Measurements from ENCODE around the gene TFDP2. TPM values are rescaled to one million over a fixed set of nuclear protein-coding genes. Genes with fewer than 3 reads are reported as not detected.
"Not testable (repeated sequence)": the region's sequence is repeated elsewhere in the genome, so short reads cannot be mapped to it uniquely, and the experiment has no call there.

The TFDP2 gene
- total and polyA plus RNA-seq, 4 donors, result 13.3 to 62.5 (median 27.8) TPM

GRCh38 chr3:142095841-142096240 is 53.5 kb downstream of the TFDP2 start:
- intact Hi-C loops (cut with DNase I), result no loop called here
- WGBS, 2 donors, result 88 to 92% methylated on average over 2 of the region's 2 CpGs
- Histone ChIP-seq H3K36me3 (ENCODE audit: control insufficient read depth in 1 of 2, insufficient read depth in 2 of 2, low read length in 1 of 2) (no peaks in the 10 kb centered on the region), H3K9me3 (ENCODE audit: control insufficient read depth, low read length) (no peaks in the 10 kb centered on the region), H3K27ac (ENCODE audit: low read depth in 1 of 2, low read length in 2 of 2) (no peak overlapping the region), H3K4me1 (ENCODE audit: control insufficient read depth in 1 of 2, insufficient read depth in 2 of 2, low read length in 2 of 2) (no peaks in the 10 kb centered on the region), H3K4me3 (ENCODE audit: low read length in 2 of 2) (no peak overlapping the region), H3K27me3 (ENCODE audit: control insufficient read depth in 1 of 2, insufficient read depth in 2 of 2, low read length in 1 of 2) (no peaks in the 10 kb centered on the region)
- no peak for DNase-seq
- no peak for ATAC-seq (ENCODE audit: low FRiP score)

GRCh38 chr3:142088925-142089324 is 60.4 kb downstream of the TFDP2 start:
- intact Hi-C loops (cut with DNase I); ATAC-seq (ENCODE audit: low FRiP score): not testable (repeated sequence)
- WGBS, 2 donors, result 83 to 88% methylated on average over 5 of the region's 5 CpGs

GRCh38 chr3:142088522-142088921 is 60.8 kb downstream of the TFDP2 start:
- no peak overlapping the region for H3K4me3 ChIP-seq (ENCODE audit: low read length in 2 of 2)
- ATAC-seq (ENCODE audit: low FRiP score), result no peak
- H3K27me3 ChIP-seq (ENCODE audit: control insufficient read depth in 1 of 2, insufficient read depth in 2 of 2, low read length in 1 of 2), result no peaks in the 10 kb centered on the region
- no peaks in the 10 kb centered on the region for H3K36me3 ChIP-seq (ENCODE audit: control insufficient read depth in 1 of 2, insufficient read depth in 2 of 2, low read length in 1 of 2)
- H3K4me1 ChIP-seq (ENCODE audit: control insufficient read depth in 1 of 2, insufficient read depth in 2 of 2, low read length in 2 of 2), result no peaks in the 10 kb centered on the region
- H3K27ac ChIP-seq (ENCODE audit: low read depth in 1 of 2, low read length in 2 of 2), result no peak overlapping the region
- H3K9me3 ChIP-seq (ENCODE audit: control insufficient read depth, low read length), result no peaks in the 10 kb centered on the region
- 90 to 94% methylated on average over 5 of the region's 5 CpGs for whole genome bisulfite sequencing, 2 donors
- DNase-seq, result no peak
- intact Hi-C loops (cut with DNase I), result no loop called here

More at GRCh38 chr3:142088925-142089324, 60.4 kb downstream of the TFDP2 start:
- not testable (repeated sequence) for H3K36me3 ChIP-seq (ENCODE audit: control insufficient read depth in 1 of 2, insufficient read depth in 2 of 2, low read length in 1 of 2); DNase-seq; H3K4me3 ChIP-seq (ENCODE audit: low read length in 2 of 2); H3K27me3 ChIP-seq (ENCODE audit: control insufficient read depth in 1 of 2, insufficient read depth in 2 of 2, low read length in 1 of 2); H3K9me3 ChIP-seq (ENCODE audit: control insufficient read depth, low read length); H3K27ac ChIP-seq (ENCODE audit: low read depth in 1 of 2, low read length in 2 of 2); H3K4me1 ChIP-seq (ENCODE audit: control insufficient read depth in 1 of 2, insufficient read depth in 2 of 2, low read length in 2 of 2)

DNA sequence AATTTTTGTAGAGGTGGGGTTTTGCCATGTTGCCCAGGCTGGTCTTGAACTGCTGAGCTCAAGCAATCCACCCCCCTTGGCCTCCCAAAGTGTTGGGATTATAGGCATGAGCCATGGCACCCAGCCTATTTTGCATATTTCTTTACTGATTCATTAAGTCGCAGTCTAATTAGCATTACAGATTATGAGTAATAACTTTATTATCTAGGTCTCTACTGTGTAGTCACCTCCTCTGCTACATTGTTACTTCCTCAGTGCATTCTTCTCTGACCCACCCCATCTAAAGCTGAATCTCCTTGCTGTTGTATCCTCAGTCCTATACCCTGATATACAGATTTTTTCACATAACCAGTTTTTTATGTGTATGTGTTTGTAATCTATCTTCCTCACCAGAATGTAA is 61.7 kb downstream of the TFDP2 start:
- Histone ChIP-seq H3K27me3 (ENCODE audit: control insufficient read depth in 1 of 2, insufficient read depth in 2 of 2, low read length in 1 of 2) (no peaks in the 10 kb centered on the region), H3K27ac (ENCODE audit: low read depth in 1 of 2, low read length in 2 of 2) (no peak overlapping the region), H3K9me3 (ENCODE audit: control insufficient read depth, low read length) (no peaks in the 10 kb centered on the region), H3K4me1 (ENCODE audit: control insufficient read depth in 1 of 2, insufficient read depth in 2 of 2, low read length in 2 of 2) (no peaks in the 10 kb centered on the region), H3K4me3 (ENCODE audit: low read length in 2 of 2) (no peak overlapping the region), H3K36me3 (ENCODE audit: control insufficient read depth in 1 of 2, insufficient read depth in 2 of 2, low read length in 1 of 2) (no peaks in the 10 kb centered on the region)
- no peak for ATAC-seq (ENCODE audit: low FRiP score)
- intact Hi-C loops (cut with DNase I), result no loop called here
- 91 to 97% methylated on average over 1 of the region's 1 CpG for WGBS, 2 donors
- DNase-seq, result no peak

DNA sequence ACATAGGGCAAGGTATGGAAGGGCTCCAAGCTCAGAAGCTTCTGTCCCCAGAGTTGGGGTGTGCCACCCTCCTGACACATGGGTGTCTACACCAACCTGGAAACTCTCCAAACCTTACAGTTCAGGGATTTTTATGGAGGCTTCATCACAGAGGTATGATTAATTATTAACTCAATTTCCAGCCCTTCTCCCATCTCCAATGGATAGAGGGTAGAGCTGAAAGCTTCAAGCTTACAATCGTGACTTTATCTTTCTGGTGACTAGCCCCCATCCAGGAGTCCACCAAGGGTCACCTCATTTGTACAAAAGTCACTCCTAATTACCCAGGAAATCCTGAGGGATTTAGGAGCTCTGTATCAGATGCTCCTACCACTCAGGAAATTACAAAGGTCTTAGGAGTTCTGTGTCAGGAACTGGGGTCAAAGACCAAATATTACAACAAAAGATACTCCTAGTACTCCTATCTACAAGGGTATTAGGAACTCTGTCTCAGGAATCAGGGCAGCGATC is 62.7 kb downstream of the TFDP2 start:
- H3K27ac ChIP-seq (ENCODE audit: low read depth in 1 of 2, low read length in 2 of 2), result no peak overlapping the region
- ATAC-seq (ENCODE audit: low FRiP score) (no peak), DNase-seq (no peak)
- no peaks in the 10 kb centered on the region for H3K4me1 ChIP-seq (ENCODE audit: control insufficient read depth in 1 of 2, insufficient read depth in 2 of 2, low read length in 2 of 2)
- H3K9me3 ChIP-seq (ENCODE audit: control insufficient read depth, low read length), result no peaks in the 10 kb centered on the region
- intact Hi-C loops (cut with DNase I), result no loop called here
- H3K36me3 ChIP-seq (ENCODE audit: control insufficient read depth in 1 of 2, insufficient read depth in 2 of 2, low read length in 1 of 2), result no peaks in the 10 kb centered on the region
- no peak overlapping the region for H3K4me3 ChIP-seq (ENCODE audit: low read length in 2 of 2)
- H3K27me3 ChIP-seq (ENCODE audit: control insufficient read depth in 1 of 2, insufficient read depth in 2 of 2, low read length in 1 of 2), result no peaks in the 10 kb centered on the region
- WGBS, 2 donors, result 85 to 87% methylated on average over 2 of the region's 2 CpGs

GRCh38 chr3:142081178-142081577 is 68.2 kb downstream of the TFDP2 start:
- Histone ChIP-seq H3K9me3 (ENCODE audit: control insufficient read depth, low read length) (no peaks in the 10 kb centered on the region), H3K4me3 (ENCODE audit: low read length in 2 of 2) (no peak overlapping the region), H3K27ac (ENCODE audit: low read depth in 1 of 2, low read length in 2 of 2) (no peak overlapping the region), H3K36me3 (ENCODE audit: control insufficient read depth in 1 of 2, insufficient read depth in 2 of 2, low read length in 1 of 2) (no peaks in the 10 kb centered on the region), H3K4me1 (ENCODE audit: control insufficient read depth in 1 of 2, insufficient read depth in 2 of 2, low read length in 2 of 2) (no peaks in the 10 kb centered on the region), H3K27me3 (ENCODE audit: control insufficient read depth in 1 of 2, insufficient read depth in 2 of 2, low read length in 1 of 2) (no peaks in the 10 kb centered on the region)
- ATAC-seq (ENCODE audit: low FRiP score) (no peak), DNase-seq (no peak)
- intact Hi-C loops (cut with DNase I), result no loop called here

DNA sequence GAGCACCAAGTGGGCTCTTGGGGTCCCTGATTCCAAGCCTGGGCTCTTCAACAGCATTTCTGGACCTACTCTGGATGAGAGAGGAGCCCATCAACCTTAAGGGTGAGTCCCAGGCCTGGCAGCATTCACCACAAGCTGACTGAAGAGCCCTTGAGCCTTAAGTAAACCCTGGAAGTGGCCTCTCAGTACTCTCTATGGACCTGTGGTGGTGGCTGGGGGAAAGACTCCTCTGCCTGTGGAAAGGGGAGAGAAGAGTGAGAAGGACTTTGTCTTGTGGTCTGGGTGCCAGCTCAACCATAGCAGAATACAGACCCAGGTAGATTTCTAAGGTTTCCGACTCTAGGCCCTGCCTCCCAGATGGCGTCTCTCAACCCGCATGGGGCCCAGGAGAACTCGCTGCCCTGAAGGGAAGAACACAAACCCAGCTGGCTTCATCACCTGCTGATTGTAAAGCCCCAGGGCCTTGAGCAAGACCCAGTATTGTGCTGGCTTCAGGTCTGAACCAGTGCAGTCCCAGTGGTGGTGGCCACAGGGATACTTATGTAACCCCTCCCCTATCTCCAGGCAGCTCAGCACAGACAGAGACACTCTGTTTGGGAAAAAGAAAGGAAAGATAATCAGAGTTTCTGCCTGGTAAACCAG is 71.4 kb downstream of the TFDP2 start:
- DNase-seq, result no peak
- Histone ChIP-seq H3K4me3 (ENCODE audit: low read length in 2 of 2) (no peak overlapping the region), H3K9me3 (ENCODE audit: control insufficient read depth, low read length) (no peaks in the 10 kb centered on the region), H3K4me1 (ENCODE audit: control insufficient read depth in 1 of 2, insufficient read depth in 2 of 2, low read length in 2 of 2) (no peaks in the 10 kb centered on the region), H3K27ac (ENCODE audit: low read depth in 1 of 2, low read length in 2 of 2) (no peak overlapping the region), H3K27me3 (ENCODE audit: control insufficient read depth in 1 of 2, insufficient read depth in 2 of 2, low read length in 1 of 2) (no peaks in the 10 kb centered on the region), H3K36me3 (ENCODE audit: control insufficient read depth in 1 of 2, insufficient read depth in 2 of 2, low read length in 1 of 2) (no peaks in the 10 kb centered on the region)
- 94 to 96% methylated on average over 4 of the region's 4 CpGs for WGBS, 2 donors
- intact Hi-C loops (cut with DNase I), result no loop called here
- no peak for ATAC-seq (ENCODE audit: low FRiP score)

DNA sequence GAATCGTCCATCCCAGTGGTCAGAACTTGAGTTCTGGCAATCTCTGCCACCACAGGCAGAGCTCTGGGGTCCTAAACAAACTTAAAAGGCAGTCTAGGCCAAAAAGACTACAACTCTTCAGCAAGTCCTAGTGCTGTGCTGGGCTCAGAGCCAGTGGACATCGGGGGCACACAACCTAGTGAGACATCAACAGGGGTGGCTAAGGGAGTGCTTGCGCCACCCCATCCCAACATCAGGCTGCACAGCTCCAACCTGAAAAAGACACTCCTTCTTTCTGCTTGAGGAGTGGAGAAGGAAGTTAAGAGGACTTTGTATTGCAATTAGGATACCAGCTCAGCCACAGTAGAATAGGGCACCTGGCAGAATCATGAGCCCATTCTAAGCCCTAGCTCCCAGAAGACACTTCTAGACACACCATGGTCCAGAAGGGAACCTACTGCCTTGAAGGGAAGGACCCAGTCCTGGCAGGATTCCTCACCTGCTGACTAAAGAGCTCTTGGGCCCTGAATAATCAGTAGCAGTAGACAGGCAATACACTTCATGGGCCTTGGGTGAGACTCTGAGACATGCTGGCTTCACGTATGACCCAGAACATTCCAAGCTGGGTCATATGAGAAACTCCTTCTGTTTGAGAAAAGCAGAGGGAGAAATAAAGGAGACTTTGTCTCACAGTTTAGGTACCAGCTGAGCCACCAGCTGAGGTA is 72.0 kb downstream of the TFDP2 start:
- no peak for DNase-seq
- no peak overlapping the region for H3K4me3 ChIP-seq (ENCODE audit: low read length in 2 of 2)
- H3K4me1 ChIP-seq (ENCODE audit: control insufficient read depth in 1 of 2, insufficient read depth in 2 of 2, low read length in 2 of 2), result no peaks in the 10 kb centered on the region
- WGBS, 2 donors, result 88 to 93% methylated on average over 4 of the region's 4 CpGs
- no peaks in the 10 kb centered on the region for H3K9me3 ChIP-seq (ENCODE audit: control insufficient read depth, low read length)
- H3K27me3 ChIP-seq (ENCODE audit: control insufficient read depth in 1 of 2, insufficient read depth in 2 of 2, low read length in 1 of 2), result no peaks in the 10 kb centered on the region
- no peaks in the 10 kb centered on the region for H3K36me3 ChIP-seq (ENCODE audit: control insufficient read depth in 1 of 2, insufficient read depth in 2 of 2, low read length in 1 of 2)
- no peak overlapping the region for H3K27ac ChIP-seq (ENCODE audit: low read depth in 1 of 2, low read length in 2 of 2)
- intact Hi-C loops (cut with DNase I), result no loop called here
- ATAC-seq (ENCODE audit: low FRiP score), result no peak

DNA sequence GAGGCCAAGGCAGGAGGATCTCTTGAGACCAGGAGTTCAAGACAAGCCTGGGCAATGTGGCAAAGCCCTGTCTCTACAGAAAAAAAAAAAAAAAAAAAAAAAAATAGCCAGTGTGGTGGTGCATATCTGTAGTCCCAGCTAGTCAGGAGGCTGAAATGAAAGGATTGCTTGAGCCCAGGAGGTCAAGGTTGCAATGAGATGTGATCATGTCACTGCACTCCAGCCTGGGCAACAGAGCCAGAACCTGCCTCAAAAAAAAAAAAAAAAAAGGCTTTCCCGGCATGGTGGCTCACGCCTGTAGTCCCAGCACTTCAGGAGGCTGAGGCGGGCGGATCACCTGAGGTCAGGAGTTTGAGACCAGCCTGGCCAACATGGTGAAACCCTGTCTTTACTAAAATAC is 73.7 kb downstream of the TFDP2 start:
- H3K4me1 ChIP-seq (ENCODE audit: control insufficient read depth in 1 of 2, insufficient read depth in 2 of 2, low read length in 2 of 2); ATAC-seq (ENCODE audit: low FRiP score); H3K36me3 ChIP-seq (ENCODE audit: control insufficient read depth in 1 of 2, insufficient read depth in 2 of 2, low read length in 1 of 2); intact Hi-C loops (cut with DNase I); H3K27ac ChIP-seq (ENCODE audit: low read depth in 1 of 2, low read length in 2 of 2); H3K4me3 ChIP-seq (ENCODE audit: low read length in 2 of 2); H3K9me3 ChIP-seq (ENCODE audit: control insufficient read depth, low read length); DNase-seq; H3K27me3 ChIP-seq (ENCODE audit: control insufficient read depth in 1 of 2, insufficient read depth in 2 of 2, low read length in 1 of 2): not testable (repeated sequence)
- WGBS, 2 donors, result 96 to 100% methylated on average over 3 to 4 of the region's 4 CpGs

Measured in aorta (tissue), 5 donors.